Measurements from ENCODE around the gene MEG3.

DNA sequence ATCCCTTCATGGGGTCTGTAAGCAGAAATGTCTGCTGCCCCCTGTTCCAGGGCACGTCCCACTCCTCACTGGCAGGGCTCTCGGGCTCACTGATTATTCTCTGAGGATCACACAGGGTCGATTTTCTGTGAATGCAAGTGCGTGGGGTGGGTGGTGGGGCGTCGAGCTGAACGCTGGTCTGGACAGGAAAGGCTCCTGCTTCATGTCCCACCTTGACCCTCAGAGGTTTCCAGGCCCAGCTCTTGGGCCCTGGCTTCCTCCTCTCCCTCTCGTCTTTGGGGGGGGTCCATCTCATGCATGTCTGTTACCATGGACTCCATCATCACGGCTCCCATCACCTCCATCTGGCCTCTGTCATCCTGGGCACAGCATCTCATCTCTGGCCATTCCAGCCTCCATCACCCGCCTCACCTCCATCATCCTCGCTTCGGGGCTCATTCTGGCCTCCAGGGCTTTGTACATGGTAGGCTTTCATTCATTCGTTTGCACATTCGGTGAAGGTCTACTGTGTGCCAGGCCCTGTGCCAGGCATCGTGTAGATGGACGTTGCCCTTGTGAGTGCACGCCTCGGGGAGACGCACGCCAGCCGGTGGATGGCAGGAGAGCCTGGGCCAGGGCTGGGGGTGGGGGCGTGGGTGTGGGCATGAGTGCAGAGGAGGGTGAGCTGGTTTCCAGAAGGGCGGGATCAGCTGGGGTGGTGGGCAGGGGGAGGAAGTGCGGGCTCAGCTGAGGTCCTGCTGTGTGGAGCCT lies 42.9 kb downstream of the MEG3 start:
- TF ChIP-seq GATA2 (IDR thresholded peaks at IDR 0.05; ENCODE audit: low read depth, low read length) (no peak), GATA3 (IDR thresholded peaks at IDR 0.05; ENCODE audit: low read depth, low read length) (no peak)
